Tibial nerve (tissue), 4 donors: ENCODE measurements around the gene TUBA3E.

Experiments used
- EP300 ChIP-seq, 2 donors: sonication (generic); formaldehyde crosslinking; IDR thresholded peaks; one replicate each; pipeline ENCODE4 v1.6.1; 2017; ENCODE audit warnings: antibody characterized with exemption in 2 of 2, mild to moderate bottlenecking in 1 of 2
- POLR2A ChIP-seq, 2 donors: fragments of 450-650 bp; IDR thresholded peaks; one replicate each; pipeline ENCODE4 v1.6.1; 2017; ENCODE audit warnings: antibody characterized with exemption in 2 of 2, mild to moderate bottlenecking in 2 of 2, moderate library complexity in 2 of 2
- TF ChIP-seq, protein P1 (sequence below), 5 experiments: fragments of 200-600 bp in 3 of 5; fragments of 450-650 bp in 2 of 5; sonication (generic) in 3 of 5; IDR thresholded peaks; one replicate each; pipeline ENCODE4 v1.5.1; 2016 to 2019; ENCODE audit warnings: antibody characterized with exemption in 5 of 5, mild to moderate bottlenecking in 3 of 5, moderate library complexity in 2 of 5

DNA sequence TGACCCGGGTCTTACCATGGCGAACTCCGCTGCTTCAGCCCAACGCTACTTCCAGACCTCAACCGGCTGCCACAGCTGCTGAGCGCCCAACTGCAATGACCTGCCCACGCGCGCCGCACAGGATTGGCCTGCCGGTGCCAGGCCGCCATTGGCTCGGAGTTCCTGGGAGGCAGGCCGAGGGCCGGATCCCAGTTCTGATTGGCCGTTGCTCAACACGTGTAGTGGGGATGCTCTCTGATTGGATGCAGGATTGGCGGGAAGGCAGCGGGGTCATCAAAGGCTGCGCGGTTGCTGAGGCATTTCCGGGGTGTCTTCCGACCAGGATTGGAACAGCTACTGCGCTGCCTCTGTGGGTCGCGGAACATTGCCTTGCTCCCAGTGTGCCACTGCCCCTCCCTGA, at the start of gene TUBA3E:
- no peak for TF ChIP-seq POLR2A (IDR thresholded peaks at IDR 0.05)
- TF ChIP-seq, protein P1, sequence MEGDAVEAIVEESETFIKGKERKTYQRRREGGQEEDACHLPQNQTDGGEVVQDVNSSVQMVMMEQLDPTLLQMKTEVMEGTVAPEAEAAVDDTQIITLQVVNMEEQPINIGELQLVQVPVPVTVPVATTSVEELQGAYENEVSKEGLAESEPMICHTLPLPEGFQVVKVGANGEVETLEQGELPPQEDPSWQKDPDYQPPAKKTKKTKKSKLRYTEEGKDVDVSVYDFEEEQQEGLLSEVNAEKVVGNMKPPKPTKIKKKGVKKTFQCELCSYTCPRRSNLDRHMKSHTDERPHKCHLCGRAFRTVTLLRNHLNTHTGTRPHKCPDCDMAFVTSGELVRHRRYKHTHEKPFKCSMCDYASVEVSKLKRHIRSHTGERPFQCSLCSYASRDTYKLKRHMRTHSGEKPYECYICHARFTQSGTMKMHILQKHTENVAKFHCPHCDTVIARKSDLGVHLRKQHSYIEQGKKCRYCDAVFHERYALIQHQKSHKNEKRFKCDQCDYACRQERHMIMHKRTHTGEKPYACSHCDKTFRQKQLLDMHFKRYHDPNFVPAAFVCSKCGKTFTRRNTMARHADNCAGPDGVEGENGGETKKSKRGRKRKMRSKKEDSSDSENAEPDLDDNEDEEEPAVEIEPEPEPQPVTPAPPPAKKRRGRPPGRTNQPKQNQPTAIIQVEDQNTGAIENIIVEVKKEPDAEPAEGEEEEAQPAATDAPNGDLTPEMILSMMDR (IDR thresholded peaks at IDR 0.05), result no peak
- no peak for TF ChIP-seq EP300 (IDR thresholded peaks at IDR 0.05)
